Liver (tissue), 3 donors: Measurements from ENCODE around the gene STK39.

Experiments used
- JUND ChIP-seq, 2 donors: IDR thresholded peaks; 2 replicates each; pipeline ENCODE4 v1.6.1; 2016; ENCODE audit warnings: antibody characterized with exemption in 2 of 2
- SP1 ChIP-seq: IDR thresholded peaks from 2 replicates; pipeline ENCODE4 v1.6.1; 2018; ENCODE audit warnings: antibody characterized with exemption, mild to moderate bottlenecking
- TF ChIP-seq, protein P1 (sequence below): fragments of 150-350 bp; IDR thresholded peaks from 2 replicates; pipeline ENCODE4 v1.5.1; 2017; ENCODE audit warnings: improper control_type of control experiment, low read depth, low read length; ENCODE audit not compliant: missing input control
- donor health status: healthy.
- donor health status: healthy.

DNA sequence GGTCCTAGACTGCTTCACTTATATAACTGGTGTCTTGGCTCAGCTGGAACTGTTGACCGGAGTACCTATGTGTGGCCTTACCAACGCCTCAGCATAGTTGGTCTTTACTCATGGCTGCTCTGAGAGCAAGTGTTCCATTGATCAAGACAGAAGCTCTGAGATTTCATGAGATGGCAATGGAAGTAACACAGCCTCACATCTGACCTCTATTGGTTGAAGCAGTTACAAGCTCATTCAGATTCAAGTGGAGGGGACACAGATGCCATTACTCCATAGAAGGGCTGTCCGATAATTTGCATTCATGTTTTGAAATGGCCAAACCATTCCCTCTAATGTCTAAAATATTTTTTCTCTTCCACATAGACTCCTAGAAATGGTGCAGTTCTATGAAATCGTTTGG lies 46.4 kb upstream of the STK39 start:
- no peak for TF ChIP-seq JUND (IDR thresholded peaks at IDR 0.05)
- no peak for TF ChIP-seq SP1
- TF ChIP-seq, protein P1, sequence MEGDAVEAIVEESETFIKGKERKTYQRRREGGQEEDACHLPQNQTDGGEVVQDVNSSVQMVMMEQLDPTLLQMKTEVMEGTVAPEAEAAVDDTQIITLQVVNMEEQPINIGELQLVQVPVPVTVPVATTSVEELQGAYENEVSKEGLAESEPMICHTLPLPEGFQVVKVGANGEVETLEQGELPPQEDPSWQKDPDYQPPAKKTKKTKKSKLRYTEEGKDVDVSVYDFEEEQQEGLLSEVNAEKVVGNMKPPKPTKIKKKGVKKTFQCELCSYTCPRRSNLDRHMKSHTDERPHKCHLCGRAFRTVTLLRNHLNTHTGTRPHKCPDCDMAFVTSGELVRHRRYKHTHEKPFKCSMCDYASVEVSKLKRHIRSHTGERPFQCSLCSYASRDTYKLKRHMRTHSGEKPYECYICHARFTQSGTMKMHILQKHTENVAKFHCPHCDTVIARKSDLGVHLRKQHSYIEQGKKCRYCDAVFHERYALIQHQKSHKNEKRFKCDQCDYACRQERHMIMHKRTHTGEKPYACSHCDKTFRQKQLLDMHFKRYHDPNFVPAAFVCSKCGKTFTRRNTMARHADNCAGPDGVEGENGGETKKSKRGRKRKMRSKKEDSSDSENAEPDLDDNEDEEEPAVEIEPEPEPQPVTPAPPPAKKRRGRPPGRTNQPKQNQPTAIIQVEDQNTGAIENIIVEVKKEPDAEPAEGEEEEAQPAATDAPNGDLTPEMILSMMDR = no peak
